AG09309 (cell line): ENCODE data around the gene C1QTNF5.

Experiments
- DNase-seq: peaks from one replicate; pipeline ENCODE4 v3.0.0-alpha.2; 2010; ENCODE audit warnings: low read depth
- H3K4me3 ChIP-seq: 2 replicates; pipeline ENCODE4 v1.5.1; 2011; ENCODE audit warnings: mild to moderate bottlenecking, low read depth, low read length, moderate library complexity; ENCODE audit not compliant: control insufficient read depth
- TF ChIP-seq, protein P1 (sequence below): IDR thresholded peaks from 2 replicates; pipeline ENCODE4 v1.5.1; 2011; ENCODE audit warnings: mild to moderate bottlenecking, low read depth, low read length, inconsistent platforms; ENCODE audit not compliant: insufficient read depth, control insufficient read depth; ENCODE audit errors: missing control alignments

The C1QTNF5 gene

DNA sequence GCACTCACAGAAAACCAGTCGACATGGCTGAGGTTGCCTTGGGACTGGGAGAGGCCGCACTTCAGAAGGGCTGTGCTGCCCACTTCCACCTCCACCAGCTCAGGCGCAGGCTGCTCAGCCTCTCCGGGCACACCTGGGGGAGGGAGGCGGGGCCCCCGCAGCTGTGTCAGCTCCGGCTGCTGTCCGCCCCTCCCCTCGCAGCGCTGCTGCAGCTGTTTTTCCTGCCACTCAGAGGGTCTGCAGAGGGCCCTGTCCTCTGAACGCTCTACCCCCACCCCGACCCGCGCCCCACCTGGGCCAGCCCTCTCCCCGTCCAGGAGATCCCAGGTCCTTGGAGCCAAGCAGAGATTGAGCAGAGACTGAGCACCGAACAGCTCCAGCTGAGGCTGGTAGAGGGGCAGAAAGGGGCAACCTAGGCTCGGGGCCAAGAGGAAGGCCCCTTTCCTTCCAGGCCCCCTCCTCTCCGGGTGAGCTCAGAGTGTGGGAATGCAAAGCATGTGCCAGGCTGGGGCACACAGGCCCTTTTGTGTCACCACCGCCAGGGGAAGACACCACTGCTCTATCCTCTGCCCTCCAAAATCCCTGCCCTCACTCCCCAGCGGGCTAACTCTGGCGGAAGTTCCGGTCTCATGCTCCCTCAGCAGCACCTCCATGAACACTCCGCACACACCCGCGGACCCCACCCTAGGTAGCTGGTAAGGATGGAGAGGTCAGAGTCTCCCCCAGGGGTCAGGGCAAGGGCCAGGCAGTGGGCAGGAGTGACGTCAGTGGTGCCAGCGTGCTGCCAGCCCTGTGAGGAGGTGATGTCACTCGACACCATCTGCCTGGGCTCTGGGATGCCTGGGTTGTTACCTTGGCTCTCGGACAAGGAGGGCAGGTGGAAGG lies 25.3 kb downstream of the C1QTNF5 start:
- no peak for DNase-seq
- TF ChIP-seq, protein P1, sequence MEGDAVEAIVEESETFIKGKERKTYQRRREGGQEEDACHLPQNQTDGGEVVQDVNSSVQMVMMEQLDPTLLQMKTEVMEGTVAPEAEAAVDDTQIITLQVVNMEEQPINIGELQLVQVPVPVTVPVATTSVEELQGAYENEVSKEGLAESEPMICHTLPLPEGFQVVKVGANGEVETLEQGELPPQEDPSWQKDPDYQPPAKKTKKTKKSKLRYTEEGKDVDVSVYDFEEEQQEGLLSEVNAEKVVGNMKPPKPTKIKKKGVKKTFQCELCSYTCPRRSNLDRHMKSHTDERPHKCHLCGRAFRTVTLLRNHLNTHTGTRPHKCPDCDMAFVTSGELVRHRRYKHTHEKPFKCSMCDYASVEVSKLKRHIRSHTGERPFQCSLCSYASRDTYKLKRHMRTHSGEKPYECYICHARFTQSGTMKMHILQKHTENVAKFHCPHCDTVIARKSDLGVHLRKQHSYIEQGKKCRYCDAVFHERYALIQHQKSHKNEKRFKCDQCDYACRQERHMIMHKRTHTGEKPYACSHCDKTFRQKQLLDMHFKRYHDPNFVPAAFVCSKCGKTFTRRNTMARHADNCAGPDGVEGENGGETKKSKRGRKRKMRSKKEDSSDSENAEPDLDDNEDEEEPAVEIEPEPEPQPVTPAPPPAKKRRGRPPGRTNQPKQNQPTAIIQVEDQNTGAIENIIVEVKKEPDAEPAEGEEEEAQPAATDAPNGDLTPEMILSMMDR, result no peak
- no peak overlapping the region; the same call in 1 of the 2 replicates for H3K4me3 ChIP-seq

DNA sequence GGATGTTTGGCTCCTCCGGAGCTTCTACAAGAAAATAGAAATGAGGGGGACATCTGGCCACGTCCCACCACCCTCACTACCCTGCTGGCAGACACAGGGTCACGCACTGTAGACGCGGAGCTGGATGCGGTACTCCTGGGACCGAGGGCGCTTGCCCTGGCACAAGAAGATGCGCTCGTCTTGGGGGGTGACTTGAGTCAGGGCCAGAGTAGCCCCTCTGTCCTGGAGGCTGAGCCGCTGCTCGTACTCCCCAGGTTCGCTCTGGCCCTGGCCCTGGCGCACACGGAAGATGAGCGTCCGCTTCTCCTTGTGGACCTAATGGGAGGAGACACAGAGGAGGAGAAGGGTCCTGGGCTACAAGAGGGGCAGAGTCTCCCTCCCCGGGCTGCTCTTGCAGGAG lies 26.0 kb downstream of the C1QTNF5 start:
- DNase-seq, result no peak
- TF ChIP-seq, protein P1, result no peak
- H3K4me3 ChIP-seq, result no peak overlapping the region

DNA sequence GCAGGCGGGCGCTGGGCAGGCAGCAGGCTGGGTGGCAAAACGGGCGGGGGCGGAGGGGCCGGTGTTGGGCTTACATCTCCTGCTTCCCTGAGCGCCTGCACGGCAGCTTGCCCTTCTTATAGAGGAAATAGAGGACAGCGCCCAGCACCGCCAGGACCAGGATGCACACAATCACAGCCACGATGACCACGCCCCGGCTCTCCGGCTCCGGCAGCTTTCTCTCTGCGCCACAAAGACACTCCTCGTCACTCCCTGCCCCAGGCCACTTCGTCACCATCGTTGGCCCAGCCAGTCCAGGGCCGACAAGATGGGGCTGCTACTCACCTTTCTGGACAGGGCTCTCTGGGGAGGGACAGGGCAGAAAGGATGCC lies 30.0 kb downstream of the C1QTNF5 start:
- TF ChIP-seq, protein P1, result no peak
- DNase-seq, result no peak
- no peak overlapping the region for H3K4me3 ChIP-seq

DNA sequence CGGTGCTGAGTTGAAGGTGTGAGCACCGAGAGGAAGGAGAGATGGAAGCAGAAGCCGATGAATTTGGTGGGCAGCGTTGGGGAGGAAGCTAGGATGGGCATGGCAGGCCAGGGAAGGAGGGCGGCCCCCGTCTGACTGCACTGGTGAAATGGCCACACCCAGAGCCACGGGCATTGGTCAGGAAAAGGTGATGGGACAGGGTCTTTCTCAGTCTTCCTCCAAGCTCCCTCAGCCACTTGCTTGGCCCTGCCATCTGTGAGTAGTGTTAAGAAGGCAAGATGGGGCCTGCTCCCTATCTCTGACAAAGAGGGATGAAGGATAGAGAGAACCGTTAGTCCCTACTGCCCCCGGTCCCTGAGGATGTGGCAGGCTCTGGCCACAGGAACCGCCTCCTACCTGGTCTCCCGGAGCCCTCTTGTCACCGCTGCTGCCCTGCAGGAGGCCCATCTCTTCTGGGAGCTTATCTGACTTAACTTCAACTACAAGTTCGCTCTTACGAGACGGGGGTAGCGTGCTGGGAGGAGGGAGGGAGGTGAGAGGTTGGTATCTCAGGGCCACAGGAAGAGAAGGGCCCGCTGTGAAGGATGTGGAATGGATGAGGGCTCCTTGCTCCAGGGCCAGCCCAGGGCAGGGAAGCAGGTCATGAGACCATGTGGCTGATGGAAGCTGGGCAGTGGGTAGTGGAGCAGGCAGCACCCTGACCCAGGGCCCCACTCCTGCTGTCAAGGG lies 30.6 kb downstream of the C1QTNF5 start:
- no peak overlapping the region for H3K4me3 ChIP-seq
- no peak for DNase-seq

DNA sequence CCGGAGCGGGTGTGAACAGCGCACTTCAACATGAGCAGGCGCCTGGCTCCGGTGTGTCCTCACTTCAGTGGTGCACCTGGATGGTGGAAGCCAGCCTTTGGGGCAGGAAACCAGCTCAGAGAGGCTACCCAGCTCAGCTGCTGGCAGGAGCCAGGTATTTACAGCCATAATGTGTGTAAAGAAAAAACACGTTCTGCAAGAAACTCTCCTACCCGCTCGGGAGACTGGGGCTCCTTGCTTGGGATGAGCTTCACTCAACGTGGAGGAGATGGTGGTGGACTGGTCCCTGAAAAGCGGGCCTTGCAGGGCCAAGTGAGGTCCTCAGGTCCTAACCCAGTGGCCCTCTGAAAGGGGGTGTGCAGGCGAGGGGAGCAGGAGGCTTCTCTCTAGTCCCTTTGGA lies 31.3 kb downstream of the C1QTNF5 start:
- TF ChIP-seq, protein P1, result no peak
- no peak overlapping the region for H3K4me3 ChIP-seq
- DNase-seq, result no peak

More for the DNA sequence above, 30.6 kb downstream of the C1QTNF5 start:
- TF ChIP-seq, protein P1, result no peak

DNA sequence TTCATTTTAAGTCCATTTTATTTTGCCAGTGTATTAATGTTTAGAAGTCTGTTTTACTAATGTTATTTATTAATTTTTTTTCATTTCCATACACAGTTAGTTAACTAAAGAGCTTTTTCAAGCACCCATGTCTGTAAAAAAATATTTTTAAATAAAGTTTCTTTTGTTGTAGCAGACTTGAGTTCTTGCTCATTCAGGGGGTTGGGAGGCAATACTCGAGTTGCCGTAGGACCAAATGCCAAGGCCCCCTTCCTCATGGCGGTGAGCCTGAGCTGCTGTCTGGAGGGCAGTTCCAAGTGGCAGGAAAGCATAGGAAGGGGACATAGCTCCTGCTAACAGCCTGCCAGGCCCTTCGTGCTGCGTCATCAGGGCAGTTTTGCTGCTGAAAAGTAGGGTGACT lies 32.7 kb downstream of the C1QTNF5 start:
- TF ChIP-seq, protein P1, result no peak
- H3K4me3 ChIP-seq, result no peak overlapping the region
- DNase-seq, result no peak
